GM12878 (cell line): ENCODE data around the gene SLFNL1. TPM values are rescaled to one million over a fixed set of nuclear protein-coding genes. Genes with fewer than 3 reads are reported as not detected.

Experiments used
- ATF2 ChIP-seq: IDR thresholded peaks from 2 replicates; pipeline ENCODE4 v1.6.1; 2012; ENCODE audit warnings: low read length, inconsistent platforms
- CEBPB ChIP-seq, 2 experiments: fragments of 150-350 bp in 1 of 2; IDR thresholded peaks; 2 replicates each; pipeline ENCODE4 v1.6.1; 2012 to 2014; ENCODE audit warnings: low read depth in 2 of 2, low read length in 2 of 2, borderline replicate concordance in 1 of 2, inconsistent platforms in 1 of 2
- EP300 ChIP-seq, 2 experiments: fragments of 150-350 bp in 1 of 2; IDR thresholded peaks; 2 replicates each; pipeline ENCODE4 v1.6.1; 2011 to 2012; ENCODE audit warnings: low read depth in 2 of 2, low read length in 2 of 2, borderline replicate concordance in 1 of 2, improper control_type of control experiment in 1 of 2, inconsistent platforms in 1 of 2; ENCODE audit not compliant: control insufficient read depth in 1 of 2
- IRF5 ChIP-seq: fragments of 450-650 bp; IDR thresholded peaks from 2 replicates; pipeline ENCODE4 v1.6.1; 2017; ENCODE audit warnings: borderline replicate concordance
- LARP7 ChIP-seq: fragments of 450-650 bp; IDR thresholded peaks from 2 replicates; pipeline ENCODE4 v1.6.1; 2017; ENCODE audit warnings: mild to moderate bottlenecking
- RELA ChIP-seq: fragments of 450-650 bp; IDR thresholded peaks from 2 replicates; pipeline ENCODE4 v1.8.0; 2014; ENCODE audit warnings: borderline replicate concordance; ENCODE audit not compliant: partially characterized antibody
- STAT1 ChIP-seq: fragments of 450-650 bp; conservative IDR thresholded peaks from 2 replicates; pipeline ENCODE4 v1.6.1; 2014; ENCODE audit warnings: antibody characterized with exemption, mild to moderate bottlenecking
- ZNF592 ChIP-seq: fragments of 450-650 bp; IDR thresholded peaks from 2 replicates; pipeline ENCODE4 v1.6.1; 2017; ENCODE audit warnings: mild to moderate bottlenecking, moderate library complexity
- ZZZ3 ChIP-seq: IDR thresholded peaks from 2 replicates; pipeline ENCODE4 v1.6.1; 2011; ENCODE audit warnings: low read depth; ENCODE audit not compliant: control insufficient read depth, insufficient read length
- polyA plus RNA-seq, 11 experiments: library from polyadenylated mRNA; depleted of rRNA in 4 of 11; unstranded in 6 of 11; stranded (reverse) in 5 of 11; fragments of >200 nt; fragmentation: Nextera tagmentation in 4 of 11; fragmentation: Illumina TruSeq in 1 of 11; extraction: Ambion mirVana in 4 of 11; extraction: Trizol in 1 of 11; gene quantifications; 1 replicate in 1 of 11; 2 replicates in 10 of 11; pipeline versions ENCODE4 v1.2.1 to v1.2.3, GENCODE V29; 2011 to 2016; ENCODE audit warnings: inconsistent platforms in 2 of 11, missing spikeins in 2 of 11, low read depth in 1 of 11
- total RNA-seq, 4 experiments: library from RNA; depleted of rRNA in 3 of 4; stranded (reverse); fragments of >200 nt in 3 of 4; fragmentation: Illumina TruSeq in 1 of 4; extraction: Trizol in 1 of 4; gene quantifications; 2 replicates each; pipeline versions ENCODE4 v1.2.1 to v1.2.3, GENCODE V29; 2013 to 2021
- TF ChIP-seq, protein P1 (sequence below): fragments of 450-650 bp; formaldehyde crosslinking; IDR thresholded peaks from 2 replicates; pipeline ENCODE4 v1.5.0; 2022; ENCODE audit warnings: mild to moderate bottlenecking, missing genetic modification characterization
- TF ChIP-seq, protein P2 (sequence below), 3 experiments: IDR thresholded peaks in 2 of 3; conservative IDR thresholded peaks in 1 of 3; 2 replicates each; pipeline ENCODE4 v1.5.1; 2011; ENCODE audit warnings: low read depth in 3 of 3, low read length in 3 of 3, mild to moderate bottlenecking in 3 of 3, control low read depth in 2 of 3, moderate library complexity in 2 of 3, inconsistent platforms in 1 of 3, mixed read lengths in 1 of 3; ENCODE audit not compliant: control insufficient read depth in 2 of 3, insufficient read depth in 1 of 3; ENCODE audit errors: extremely low read depth in 1 of 3
- TF ChIP-seq, protein P3 (sequence below): fragments of 450-650 bp; IDR thresholded peaks from 2 replicates; pipeline ENCODE4 v1.6.1; 2017; ENCODE audit warnings: mild to moderate bottlenecking, low read depth, inconsistent platforms; ENCODE audit not compliant: poor library complexity, severe bottlenecking

The SLFNL1 gene
- total and polyA plus RNA-seq, 10 of the 15 experiments (the other 5 are each of a cell fraction or from before 2014, with no cell fraction given) = 0.05 to 0.98 (median 0.16) TPM; not detected in 2

GRCh38 chr1:41003640-41004220, 17.8 kb downstream of the SLFNL1 start (continued):
- TF ChIP-seq, protein P1, sequence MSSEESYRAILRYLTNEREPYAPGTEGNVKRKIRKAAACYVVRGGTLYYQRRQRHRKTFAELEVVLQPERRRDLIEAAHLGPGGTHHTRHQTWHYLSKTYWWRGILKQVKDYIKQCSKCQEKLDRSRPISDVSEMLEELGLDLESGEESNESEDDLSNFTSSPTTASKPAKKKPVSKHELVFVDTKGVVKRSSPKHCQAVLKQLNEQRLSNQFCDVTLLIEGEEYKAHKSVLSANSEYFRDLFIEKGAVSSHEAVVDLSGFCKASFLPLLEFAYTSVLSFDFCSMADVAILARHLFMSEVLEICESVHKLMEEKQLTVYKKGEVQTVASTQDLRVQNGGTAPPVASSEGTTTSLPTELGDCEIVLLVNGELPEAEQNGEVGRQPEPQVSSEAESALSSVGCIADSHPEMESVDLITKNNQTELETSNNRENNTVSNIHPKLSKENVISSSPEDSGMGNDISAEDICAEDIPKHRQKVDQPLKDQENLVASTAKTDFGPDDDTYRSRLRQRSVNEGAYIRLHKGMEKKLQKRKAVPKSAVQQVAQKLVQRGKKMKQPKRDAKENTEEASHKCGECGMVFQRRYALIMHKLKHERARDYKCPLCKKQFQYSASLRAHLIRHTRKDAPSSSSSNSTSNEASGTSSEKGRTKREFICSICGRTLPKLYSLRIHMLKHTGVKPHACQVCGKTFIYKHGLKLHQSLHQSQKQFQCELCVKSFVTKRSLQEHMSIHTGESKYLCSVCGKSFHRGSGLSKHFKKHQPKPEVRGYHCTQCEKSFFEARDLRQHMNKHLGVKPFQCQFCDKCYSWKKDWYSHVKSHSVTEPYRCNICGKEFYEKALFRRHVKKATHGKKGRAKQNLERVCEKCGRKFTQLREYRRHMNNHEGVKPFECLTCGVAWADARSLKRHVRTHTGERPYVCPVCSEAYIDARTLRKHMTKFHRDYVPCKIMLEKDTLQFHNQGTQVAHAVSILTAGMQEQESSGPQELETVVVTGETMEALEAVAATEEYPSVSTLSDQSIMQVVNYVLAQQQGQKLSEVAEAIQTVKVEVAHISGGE (CRISPR knock-in tag) = no peak
- TF ChIP-seq IRF5 (no peak), ZZZ3 (no peak), ATF2 (peak; percentile 56; the same call in 1 of the 2 replicates), ZNF592 (no peak), CEBPB (IDR thresholded peaks at IDR 0.05; ENCODE audit: borderline replicate concordance in 1 of 2, low read depth in 2 of 2, low read length in 2 of 2) (no peak), STAT1 (0 out of 2 replicates have a peak, but pooled peaks have one; percentile 25), LARP7 (0 out of 2 replicates have a peak, but pooled peaks have one; percentile 24), EP300 (IDR thresholded peaks at IDR 0.05; ENCODE audit: borderline replicate concordance in 1 of 2, control insufficient read depth in 1 of 2, low read depth in 2 of 2, low read length in 2 of 2) (peak; percentile 20 to 42; a peak in 1 of 4 replicates), RELA (peak; percentile 56)
- TF ChIP-seq, protein P2, sequence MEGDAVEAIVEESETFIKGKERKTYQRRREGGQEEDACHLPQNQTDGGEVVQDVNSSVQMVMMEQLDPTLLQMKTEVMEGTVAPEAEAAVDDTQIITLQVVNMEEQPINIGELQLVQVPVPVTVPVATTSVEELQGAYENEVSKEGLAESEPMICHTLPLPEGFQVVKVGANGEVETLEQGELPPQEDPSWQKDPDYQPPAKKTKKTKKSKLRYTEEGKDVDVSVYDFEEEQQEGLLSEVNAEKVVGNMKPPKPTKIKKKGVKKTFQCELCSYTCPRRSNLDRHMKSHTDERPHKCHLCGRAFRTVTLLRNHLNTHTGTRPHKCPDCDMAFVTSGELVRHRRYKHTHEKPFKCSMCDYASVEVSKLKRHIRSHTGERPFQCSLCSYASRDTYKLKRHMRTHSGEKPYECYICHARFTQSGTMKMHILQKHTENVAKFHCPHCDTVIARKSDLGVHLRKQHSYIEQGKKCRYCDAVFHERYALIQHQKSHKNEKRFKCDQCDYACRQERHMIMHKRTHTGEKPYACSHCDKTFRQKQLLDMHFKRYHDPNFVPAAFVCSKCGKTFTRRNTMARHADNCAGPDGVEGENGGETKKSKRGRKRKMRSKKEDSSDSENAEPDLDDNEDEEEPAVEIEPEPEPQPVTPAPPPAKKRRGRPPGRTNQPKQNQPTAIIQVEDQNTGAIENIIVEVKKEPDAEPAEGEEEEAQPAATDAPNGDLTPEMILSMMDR (IDR thresholded peaks at IDR 0.05 in 2 of 3, conservative IDR thresholded peaks at IDR 0.05 in 1 of 3; ENCODE audit: control insufficient read depth in 2 of 3, extremely low read depth in 1 of 3, insufficient read depth in 1 of 3, low read depth in 3 of 3, low read length in 3 of 3) = peak; percentile 66 to 77 (median 74); a peak in 5 of 6 replicates
- TF ChIP-seq, protein P3, sequence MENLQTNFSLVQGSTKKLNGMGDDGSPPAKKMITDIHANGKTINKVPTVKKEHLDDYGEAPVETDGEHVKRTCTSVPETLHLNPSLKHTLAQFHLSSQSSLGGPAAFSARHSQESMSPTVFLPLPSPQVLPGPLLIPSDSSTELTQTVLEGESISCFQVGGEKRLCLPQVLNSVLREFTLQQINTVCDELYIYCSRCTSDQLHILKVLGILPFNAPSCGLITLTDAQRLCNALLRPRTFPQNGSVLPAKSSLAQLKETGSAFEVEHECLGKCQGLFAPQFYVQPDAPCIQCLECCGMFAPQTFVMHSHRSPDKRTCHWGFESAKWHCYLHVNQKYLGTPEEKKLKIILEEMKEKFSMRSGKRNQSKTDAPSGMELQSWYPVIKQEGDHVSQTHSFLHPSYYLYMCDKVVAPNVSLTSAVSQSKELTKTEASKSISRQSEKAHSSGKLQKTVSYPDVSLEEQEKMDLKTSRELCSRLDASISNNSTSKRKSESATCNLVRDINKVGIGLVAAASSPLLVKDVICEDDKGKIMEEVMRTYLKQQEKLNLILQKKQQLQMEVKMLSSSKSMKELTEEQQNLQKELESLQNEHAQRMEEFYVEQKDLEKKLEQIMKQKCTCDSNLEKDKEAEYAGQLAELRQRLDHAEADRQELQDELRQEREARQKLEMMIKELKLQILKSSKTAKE = peak; percentile 80
